GM18520 (cell line): ENCODE data around the gene NODAL.
"Not testable (repeated sequence)": the region's sequence is repeated elsewhere in the genome, so short reads cannot be mapped to it uniquely, and the experiment has no call there.

Experiments
- ATAC-seq: cut with Tn5 transposase; IDR thresholded peaks from one replicate; pipeline ENCODE4 v1.9.1; 2021; ENCODE audit not compliant: unreplicated experiment

The NODAL gene

DNA sequence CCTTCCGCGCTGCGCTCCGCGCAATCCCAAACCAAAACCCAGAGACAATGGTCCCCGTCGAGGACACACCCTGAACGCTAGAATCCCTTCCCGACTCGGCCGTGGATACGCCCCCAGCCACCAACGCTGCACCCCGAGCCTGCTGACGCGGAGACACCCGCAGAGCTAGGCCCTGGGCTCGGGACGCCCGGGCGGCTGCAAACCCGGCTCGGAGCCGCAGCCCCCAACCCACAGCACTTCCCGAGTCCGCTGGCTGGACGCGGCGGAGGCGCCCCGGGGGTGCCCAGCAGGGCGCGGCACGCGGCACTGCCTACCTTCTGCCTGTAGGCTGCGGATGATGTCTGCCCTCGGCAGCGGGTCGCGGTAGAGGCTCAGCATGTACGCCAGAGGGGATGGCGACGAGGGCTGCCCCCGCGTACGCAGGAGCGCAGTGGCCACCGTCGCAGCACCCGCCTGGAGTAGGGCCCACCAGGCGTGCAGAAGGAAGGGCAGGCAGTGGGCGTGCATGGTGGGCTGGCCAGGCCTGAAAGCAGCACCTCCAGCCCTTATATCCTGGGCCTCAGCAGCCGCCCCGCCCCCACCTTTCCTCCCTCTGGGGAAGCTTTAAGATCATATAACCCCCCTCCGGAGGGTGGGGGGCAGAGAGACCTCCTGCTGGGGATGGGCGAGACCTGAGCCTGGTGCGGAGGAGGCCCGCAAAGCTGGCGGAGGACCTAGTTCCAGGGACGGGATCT lies at the start of gene NODAL:
TSS of gene NODAL (minus strand) at position 521 of the 734 bp plus-strand sequence. CDS start at position 507, 14 bp downstream.
- ATAC-seq: no peak

- ATAC-seq: no peak
These were observed 48.7 kb upstream of the NODAL start for GRCh38 chr10:70490142-70490541.

- no peak for ATAC-seq
These were observed 46.3 kb upstream of the NODAL start for GRCh38 chr10:70487824-70488223.

- ATAC-seq: not testable (repeated sequence)
These were observed 42.4 kb upstream of the NODAL start for GRCh38 chr10:70483872-70484271.

DNA sequence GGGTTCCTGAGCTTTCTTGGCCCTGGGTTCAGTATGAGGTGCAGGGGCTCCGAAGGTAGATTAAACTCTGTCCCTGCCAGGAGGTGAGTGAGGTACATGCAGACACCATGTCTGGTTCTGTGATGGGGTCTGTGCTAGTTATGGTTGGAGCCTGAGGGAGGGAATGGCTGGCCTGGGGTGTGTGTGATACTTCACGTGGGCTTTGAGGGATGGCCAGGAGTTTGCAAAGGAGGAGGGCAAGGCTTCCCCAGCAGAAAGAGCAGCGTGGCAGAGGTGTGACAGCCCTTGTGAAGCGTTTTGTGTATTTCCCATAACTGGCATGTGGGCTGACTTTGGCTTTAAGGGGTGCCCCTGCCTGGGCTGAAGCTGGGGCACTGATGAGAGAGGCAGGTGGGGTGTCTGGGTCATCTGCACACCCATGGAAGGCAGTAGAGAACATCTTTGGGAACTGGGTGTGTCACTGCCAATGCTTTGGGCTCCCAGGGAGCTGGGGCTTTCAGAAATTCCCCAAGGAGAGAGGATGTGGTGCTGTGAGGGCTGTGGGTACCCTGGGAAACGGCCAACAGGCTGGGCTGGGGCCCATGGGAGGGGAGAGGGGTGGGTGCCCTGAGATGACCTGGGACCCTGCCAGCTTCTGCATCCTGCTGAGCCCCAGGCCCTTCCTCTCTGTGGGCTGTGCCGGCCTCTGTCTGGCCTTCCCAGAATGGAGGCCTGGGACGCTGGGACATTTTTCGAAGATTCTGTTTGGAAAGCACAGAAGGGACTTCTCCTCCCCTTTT lies 41.7 kb upstream of the NODAL start:
- ATAC-seq: no peak

DNA sequence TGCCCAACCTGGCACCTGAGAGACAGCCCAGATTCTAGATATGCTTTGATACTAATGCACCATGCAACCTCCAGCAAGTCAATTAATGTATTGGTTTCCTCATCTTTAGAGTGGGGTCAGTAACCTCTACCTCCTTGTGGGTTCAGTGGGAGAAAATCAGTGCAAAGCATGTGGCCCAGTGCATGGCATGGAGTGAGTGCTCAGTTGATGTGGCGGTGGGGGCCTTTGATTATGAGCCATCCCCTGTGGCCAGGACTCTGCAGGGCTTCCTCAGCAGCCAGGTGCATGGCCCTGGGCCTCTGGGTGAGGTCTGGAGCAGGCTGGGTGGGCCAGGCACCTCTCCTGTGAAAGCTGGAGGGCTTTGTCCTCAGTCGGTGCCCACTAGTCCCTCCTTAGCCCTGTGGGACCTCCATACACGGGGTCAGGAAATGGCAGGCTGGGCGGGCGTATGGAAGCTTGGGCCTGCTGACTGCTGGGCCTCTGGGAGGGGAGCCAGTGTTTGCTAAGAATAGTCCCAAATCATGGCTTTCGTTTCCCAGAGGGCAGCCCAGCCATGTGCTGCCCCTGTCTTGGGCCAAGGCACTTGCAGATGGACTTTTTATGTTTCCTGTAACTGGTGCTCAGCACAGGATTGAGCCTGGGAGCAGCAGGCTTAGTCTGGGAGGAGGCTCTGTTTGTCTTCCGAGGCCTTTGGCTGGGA lies 40.5 kb upstream of the NODAL start:
- ATAC-seq: no peak

- ATAC-seq: no peak
These were observed 39.6 kb upstream of the NODAL start for GRCh38 chr10:70481105-70481504.

- no peak for ATAC-seq
These were observed 38.9 kb upstream of the NODAL start for GRCh38 chr10:70480239-70480861.

GRCh38 chr10:70479626-70480238 lies 38.3 kb upstream of the NODAL start:
- ATAC-seq: no peak

- ATAC-seq: no peak
These were observed 37.7 kb upstream of the NODAL start for GRCh38 chr10:70479165-70479581.

GRCh38 chr10:70478191-70479164 lies 37.0 kb upstream of the NODAL start, which contains the start of gene PALD1:
Gene PALD1, plus strand, starts transcription at chr10:70478767. Its CDS starts 47,185 bp downstream, at chr10:70525952.
- ATAC-seq: no peak

GRCh38 chr10:70477661-70478162 lies 36.2 kb upstream of the NODAL start:
- no peak for ATAC-seq

- ATAC-seq: no peak
These were observed 35.0 kb upstream of the NODAL start for GRCh38 chr10:70476249-70477035.

DNA sequence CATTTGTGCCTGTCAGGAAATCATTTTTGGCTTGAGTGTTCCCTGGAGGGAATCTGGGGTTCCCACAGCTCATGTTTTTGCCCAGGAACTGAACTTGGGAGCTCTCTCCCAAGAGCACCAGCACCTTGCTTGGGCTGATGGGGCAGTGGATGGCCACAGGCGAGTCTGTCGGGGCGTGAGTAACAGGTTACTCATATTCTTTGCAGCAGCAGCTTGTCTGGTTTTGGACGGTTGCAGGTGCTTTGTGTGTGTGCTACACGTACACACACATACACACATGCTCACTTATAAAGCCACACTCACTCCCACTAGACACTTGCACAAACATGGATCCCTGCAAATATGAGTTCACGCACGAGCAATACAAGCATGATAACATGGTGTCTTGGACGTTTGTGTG lies 34.2 kb upstream of the NODAL start:
- ATAC-seq: no peak

DNA sequence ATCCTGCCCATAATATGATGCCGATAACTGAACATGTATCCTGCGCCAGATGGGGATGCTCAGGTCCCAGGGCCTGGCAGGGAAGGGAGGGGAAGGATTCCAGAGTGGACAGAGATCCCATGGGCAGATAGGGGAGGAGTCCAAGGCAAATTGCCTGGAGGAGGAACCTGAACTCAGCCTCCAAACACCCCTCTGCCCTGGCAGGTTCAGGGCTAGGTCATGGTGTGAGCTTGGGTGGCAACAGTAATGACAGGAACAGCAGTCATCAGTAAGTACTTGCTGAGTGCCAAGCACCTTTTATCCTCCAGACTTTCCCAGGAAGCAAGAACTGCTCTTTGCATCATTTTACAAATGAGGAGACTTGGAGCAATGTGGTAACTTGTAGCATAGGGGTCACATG lies 33.3 kb upstream of the NODAL start:
- no peak for ATAC-seq

DNA sequence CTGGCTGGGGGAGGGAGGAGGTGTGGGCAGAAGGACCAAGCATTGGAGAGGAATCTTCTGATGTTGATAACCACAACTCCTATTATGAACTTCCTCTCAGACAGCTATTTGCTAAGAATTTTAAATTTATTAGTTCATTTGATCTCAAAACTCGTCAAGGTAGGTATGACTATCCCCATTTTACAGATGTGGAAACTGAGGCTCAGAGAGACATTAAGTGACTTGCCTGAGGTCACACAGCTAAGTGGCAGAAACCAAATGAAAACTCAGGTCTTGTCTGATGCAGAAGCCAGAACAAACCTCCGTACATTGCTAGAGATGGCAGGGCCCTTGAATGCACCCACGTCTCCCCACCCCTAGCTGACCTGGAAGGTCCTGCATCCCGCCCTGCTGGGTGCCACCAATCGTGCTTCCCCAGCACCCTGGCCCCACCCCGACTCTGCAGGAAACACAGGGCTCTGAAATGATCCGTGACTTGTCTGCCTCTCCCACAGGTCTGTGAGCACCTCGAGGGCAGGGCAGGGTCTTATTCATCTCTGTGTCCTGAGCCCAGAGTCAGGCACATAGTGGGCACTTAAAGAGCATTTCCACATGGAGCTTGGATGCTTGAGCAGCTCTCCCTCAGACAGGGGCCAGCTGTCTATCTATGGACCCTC lies 31.4 kb upstream of the NODAL start:
- no peak for ATAC-seq

GRCh38 chr10:70466951-70467350 lies 25.5 kb upstream of the NODAL start:
- ATAC-seq: no peak

GRCh38 chr10:70465832-70466231 lies 24.4 kb upstream of the NODAL start:
- no peak for ATAC-seq
